ENCODE measurements around the gene SPACA6. TPM values are rescaled to one million over a fixed set of nuclear protein-coding genes. Genes with fewer than 3 reads are reported as not detected.

Gene SPACA6
- total and polyA plus RNA-seq, 11 donors = 2.9 to 16.8 (median 10.2) TPM

GRCh38 chr19:51651216-51651846 lies 41.8 kb upstream of the SPACA6 start:
- peak in 3 of 4 donors; percentile 28 to 78 (median 28) for ATAC-seq
- Histone ChIP-seq H3K36me3 (no peaks in the 10 kb centered on the region), H3K27ac (peak overlapping the region in 1 of 12 donors; percentile 12), H3K4me1 (peaks cover 0 to 23% (median 0%) of the 10 kb centered on the region in 12 donors), H3K4me3 (no peak overlapping the region), H3K27me3 (peaks cover 0 to 29% (median 0%) of the 10 kb centered on the region in 9 donors), H3K9me3 (no peaks in the 10 kb centered on the region)
- peak in 2 of 5 donors; percentile 31 to 32 for DNase-seq
- intact Hi-C loops (cut with DNase I) = loop anchor here in 2 of 10 donors (10.0 kb wide), 2 partner anchors 47 to 317 kb away; no protein-coding TSS in a partner anchor
- WGBS, 4 donors = 68 to 73% (median 69%) methylated on average over 7 of the region's 7 CpGs
- TF ChIP-seq, protein P1, sequence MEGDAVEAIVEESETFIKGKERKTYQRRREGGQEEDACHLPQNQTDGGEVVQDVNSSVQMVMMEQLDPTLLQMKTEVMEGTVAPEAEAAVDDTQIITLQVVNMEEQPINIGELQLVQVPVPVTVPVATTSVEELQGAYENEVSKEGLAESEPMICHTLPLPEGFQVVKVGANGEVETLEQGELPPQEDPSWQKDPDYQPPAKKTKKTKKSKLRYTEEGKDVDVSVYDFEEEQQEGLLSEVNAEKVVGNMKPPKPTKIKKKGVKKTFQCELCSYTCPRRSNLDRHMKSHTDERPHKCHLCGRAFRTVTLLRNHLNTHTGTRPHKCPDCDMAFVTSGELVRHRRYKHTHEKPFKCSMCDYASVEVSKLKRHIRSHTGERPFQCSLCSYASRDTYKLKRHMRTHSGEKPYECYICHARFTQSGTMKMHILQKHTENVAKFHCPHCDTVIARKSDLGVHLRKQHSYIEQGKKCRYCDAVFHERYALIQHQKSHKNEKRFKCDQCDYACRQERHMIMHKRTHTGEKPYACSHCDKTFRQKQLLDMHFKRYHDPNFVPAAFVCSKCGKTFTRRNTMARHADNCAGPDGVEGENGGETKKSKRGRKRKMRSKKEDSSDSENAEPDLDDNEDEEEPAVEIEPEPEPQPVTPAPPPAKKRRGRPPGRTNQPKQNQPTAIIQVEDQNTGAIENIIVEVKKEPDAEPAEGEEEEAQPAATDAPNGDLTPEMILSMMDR (IDR thresholded peaks at IDR 0.05) = no peak
- no peak for TF ChIP-seq POLR2A (IDR thresholded peaks at IDR 0.05)

GRCh38 chr19:51652266-51652665 lies 40.9 kb upstream of the SPACA6 start:
- Histone ChIP-seq H3K27me3 (peaks cover 0 to 24% (median 0%) of the 10 kb centered on the region in 9 donors), H3K27ac (peak overlapping the region in 1 of 12 donors; percentile 12), H3K4me3 (no peak overlapping the region), H3K9me3 (no peaks in the 10 kb centered on the region), H3K4me1 (peaks cover 0 to 25% (median 0%) of the 10 kb centered on the region in 12 donors), H3K36me3 (no peaks in the 10 kb centered on the region)
- WGBS, 4 donors = 49 to 75% (median 59%) methylated on average over 4 of the region's 4 CpGs
- intact Hi-C loops (cut with DNase I) = loop anchor here in 2 of 10 donors (10.0 kb wide), 2 partner anchors 47 to 317 kb away; no protein-coding TSS in a partner anchor
- ATAC-seq (no peak), DNase-seq (no peak)
- no peak for TF ChIP-seq POLR2A (IDR thresholded peaks at IDR 0.05)
- TF ChIP-seq, protein P1 (IDR thresholded peaks at IDR 0.05) = no peak

GRCh38 chr19:51653162-51653561 lies 40.0 kb upstream of the SPACA6 start:
- Histone ChIP-seq H3K4me1 (peaks cover 0 to 24% (median 0%) of the 10 kb centered on the region in 12 donors), H3K36me3 (no peaks in the 10 kb centered on the region), H3K9me3 (no peaks in the 10 kb centered on the region), H3K27ac (no peak overlapping the region), H3K27me3 (peaks cover 0 to 19% (median 0%) of the 10 kb centered on the region in 9 donors), H3K4me3 (no peak overlapping the region)
- ATAC-seq (no peak), DNase-seq (no peak)
- intact Hi-C loops (cut with DNase I) = loop anchor here in 2 of 10 donors (10.0 kb wide), 2 partner anchors 48 to 318 kb away; no protein-coding TSS in a partner anchor
- no peak for TF ChIP-seq POLR2A (IDR thresholded peaks at IDR 0.05)
- TF ChIP-seq, protein P1 (IDR thresholded peaks at IDR 0.05) = no peak
- WGBS, 4 donors = 25 to 58% (median 56%) methylated on average over 2 of the region's 2 CpGs

- Histone ChIP-seq H3K36me3 (no peaks in the 10 kb centered on the region), H3K4me1 (peaks cover 0 to 20% (median 0%) of the 10 kb centered on the region in 12 donors), H3K4me3 (no peak overlapping the region), H3K27ac (no peak overlapping the region), H3K9me3 (no peaks in the 10 kb centered on the region), H3K27me3 (peaks cover 0 to 19% (median 0%) of the 10 kb centered on the region in 9 donors)
- TF ChIP-seq, protein P1 (IDR thresholded peaks at IDR 0.05) = no peak
- no peak for TF ChIP-seq POLR2A (IDR thresholded peaks at IDR 0.05)
- intact Hi-C loops (cut with DNase I) = loop anchor here in 5 of 10 donors (5.0 to 10.0 kb wide), 4 partner anchors 50 to 320 kb away; no protein-coding TSS in a partner anchor
- DNase-seq (no peak), ATAC-seq (no peak)
- WGBS, 4 donors = 56 to 70% (median 62%) methylated on average over 4 of the region's 4 CpGs
Measured at GRCh38 chr19:51654783-51655182, 38.3 kb upstream of the SPACA6 start.

Measured in heart left ventricle (tissue), 16 donors.